HL-60 (cell line): Measurements from ENCODE around the gene LARP6.

ENCODE experiments used
- DNase-seq, 2 experiments: peaks; one replicate each; pipeline ENCODE4 v3.0.0-alpha.2; 2010 to 2020; ENCODE audit warnings: low read depth in 1 of 2, low spot score in 1 of 2
- H3K27ac ChIP-seq: fragments of 250-450 bp; sonication (Bioruptor Pico); replicated peaks from 2 replicates; pipeline ENCODE4 v1.5.1; 2020; ENCODE audit warnings: mild to moderate bottlenecking, moderate library complexity
- H3K27me3 ChIP-seq: fragments of 250-450 bp; sonication (Bioruptor Pico); 2 replicates; pipeline ENCODE4 v1.5.1; 2021; ENCODE audit warnings: mild to moderate bottlenecking, moderate library complexity; ENCODE audit not compliant: insufficient read depth, poor library complexity, severe bottlenecking
- H3K4me3 ChIP-seq: replicated peaks from 2 replicates; pipeline ENCODE4 v1.5.1; 2011; ENCODE audit warnings: mild to moderate bottlenecking, control low read depth, low read length; ENCODE audit not compliant: insufficient read depth
- GABPA ChIP-seq: IDR thresholded peaks from 2 replicates; pipeline ENCODE4 v1.6.1; 2012; ENCODE audit warnings: low read depth
- POLR2AphosphoS5 ChIP-seq: IDR thresholded peaks from 2 replicates; pipeline ENCODE4 v1.6.1; 2012; ENCODE audit warnings: low read depth
- REST ChIP-seq: IDR thresholded peaks from 2 replicates; pipeline ENCODE4 v1.6.1; 2012; ENCODE audit warnings: low read depth; ENCODE audit not compliant: insufficient replicate concordance
- SPI1 ChIP-seq: IDR thresholded peaks from 2 replicates; pipeline ENCODE4 v1.6.1; 2012; ENCODE audit warnings: low read depth, mild to moderate bottlenecking, borderline replicate concordance
- TF ChIP-seq, protein P1 (sequence below): IDR thresholded peaks from one replicate; pipeline ENCODE4 v1.5.1; 2011; ENCODE audit warnings: low read length, control low read depth, inconsistent platforms; ENCODE audit not compliant: insufficient read depth

LARP6 gene

DNA sequence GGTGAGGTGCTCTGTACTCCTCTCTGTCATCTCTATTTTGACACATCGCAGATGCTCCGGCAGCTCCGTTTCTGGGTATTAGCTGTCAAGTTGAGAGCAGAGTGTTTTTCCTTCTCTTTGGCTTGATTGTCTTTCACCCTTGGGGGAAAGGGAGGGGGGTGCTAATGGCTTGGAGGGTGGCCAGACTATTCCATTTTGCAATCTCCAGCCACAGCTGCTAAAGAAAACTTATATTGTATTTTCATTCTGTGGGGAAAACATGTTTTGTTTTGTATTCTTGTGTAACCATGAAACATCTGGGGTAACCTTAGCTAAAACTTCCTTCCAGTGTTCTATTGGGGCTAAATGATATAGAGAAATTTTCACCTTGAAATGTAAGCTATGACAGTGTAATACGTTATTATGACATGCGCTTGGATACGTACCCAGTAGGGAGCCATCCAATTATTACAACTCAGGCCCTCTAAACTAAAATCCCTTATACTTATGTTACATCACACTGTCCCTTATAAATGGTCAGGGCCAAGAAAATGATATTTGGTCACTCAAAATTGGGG is 14.0 kb upstream of the LARP6 start:
- Histone ChIP-seq H3K27me3 (no peaks in the 10 kb centered on the region), H3K4me3 (no peak overlapping the region), H3K27ac (no peak overlapping the region)
- TF ChIP-seq SPI1 (no peak), GABPA (no peak), REST (no peak), POLR2AphosphoS5 (no peak)
- TF ChIP-seq, protein P1, sequence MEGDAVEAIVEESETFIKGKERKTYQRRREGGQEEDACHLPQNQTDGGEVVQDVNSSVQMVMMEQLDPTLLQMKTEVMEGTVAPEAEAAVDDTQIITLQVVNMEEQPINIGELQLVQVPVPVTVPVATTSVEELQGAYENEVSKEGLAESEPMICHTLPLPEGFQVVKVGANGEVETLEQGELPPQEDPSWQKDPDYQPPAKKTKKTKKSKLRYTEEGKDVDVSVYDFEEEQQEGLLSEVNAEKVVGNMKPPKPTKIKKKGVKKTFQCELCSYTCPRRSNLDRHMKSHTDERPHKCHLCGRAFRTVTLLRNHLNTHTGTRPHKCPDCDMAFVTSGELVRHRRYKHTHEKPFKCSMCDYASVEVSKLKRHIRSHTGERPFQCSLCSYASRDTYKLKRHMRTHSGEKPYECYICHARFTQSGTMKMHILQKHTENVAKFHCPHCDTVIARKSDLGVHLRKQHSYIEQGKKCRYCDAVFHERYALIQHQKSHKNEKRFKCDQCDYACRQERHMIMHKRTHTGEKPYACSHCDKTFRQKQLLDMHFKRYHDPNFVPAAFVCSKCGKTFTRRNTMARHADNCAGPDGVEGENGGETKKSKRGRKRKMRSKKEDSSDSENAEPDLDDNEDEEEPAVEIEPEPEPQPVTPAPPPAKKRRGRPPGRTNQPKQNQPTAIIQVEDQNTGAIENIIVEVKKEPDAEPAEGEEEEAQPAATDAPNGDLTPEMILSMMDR: no peak
- DNase-seq: no peak

DNA sequence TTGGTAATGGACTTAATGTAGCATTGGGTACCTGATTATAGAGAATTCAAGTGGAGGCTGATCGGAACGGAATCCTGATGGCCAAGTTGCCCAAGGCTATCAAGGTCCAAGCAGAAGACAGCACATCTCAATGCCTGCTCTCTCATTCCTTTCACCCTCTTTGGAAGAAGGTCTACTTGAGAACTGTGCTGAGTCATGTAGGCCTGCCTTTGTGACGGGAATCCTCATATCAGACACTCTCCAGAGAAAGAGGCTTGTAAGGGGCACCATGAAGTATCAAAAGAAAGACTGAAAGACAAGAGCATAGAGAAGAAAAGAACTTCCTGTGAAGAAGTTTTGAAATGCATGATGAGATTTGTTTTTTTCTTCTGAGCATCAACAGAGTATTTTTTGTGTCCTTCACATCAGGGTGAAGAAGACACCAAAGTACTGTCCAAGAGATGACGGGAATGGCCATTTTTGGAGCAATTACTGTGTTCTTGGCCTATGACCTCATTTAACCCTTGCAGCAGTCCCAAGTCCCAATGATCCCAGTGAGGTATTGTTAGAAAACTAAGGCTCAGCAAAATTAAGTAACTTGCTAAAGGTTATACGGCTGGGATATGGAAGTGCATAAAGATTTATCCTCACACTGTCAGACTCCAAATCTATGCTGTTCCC is 13.2 kb upstream of the LARP6 start:
- Histone ChIP-seq H3K27me3 (no peaks in the 10 kb centered on the region), H3K27ac (no peak overlapping the region), H3K4me3 (no peak overlapping the region)
- no peak for TF ChIP-seq REST
- TF ChIP-seq GABPA: no peak
- no peak for TF ChIP-seq POLR2AphosphoS5
- no peak for TF ChIP-seq SPI1
- TF ChIP-seq, protein P1: no peak
- DNase-seq: no peak

DNA sequence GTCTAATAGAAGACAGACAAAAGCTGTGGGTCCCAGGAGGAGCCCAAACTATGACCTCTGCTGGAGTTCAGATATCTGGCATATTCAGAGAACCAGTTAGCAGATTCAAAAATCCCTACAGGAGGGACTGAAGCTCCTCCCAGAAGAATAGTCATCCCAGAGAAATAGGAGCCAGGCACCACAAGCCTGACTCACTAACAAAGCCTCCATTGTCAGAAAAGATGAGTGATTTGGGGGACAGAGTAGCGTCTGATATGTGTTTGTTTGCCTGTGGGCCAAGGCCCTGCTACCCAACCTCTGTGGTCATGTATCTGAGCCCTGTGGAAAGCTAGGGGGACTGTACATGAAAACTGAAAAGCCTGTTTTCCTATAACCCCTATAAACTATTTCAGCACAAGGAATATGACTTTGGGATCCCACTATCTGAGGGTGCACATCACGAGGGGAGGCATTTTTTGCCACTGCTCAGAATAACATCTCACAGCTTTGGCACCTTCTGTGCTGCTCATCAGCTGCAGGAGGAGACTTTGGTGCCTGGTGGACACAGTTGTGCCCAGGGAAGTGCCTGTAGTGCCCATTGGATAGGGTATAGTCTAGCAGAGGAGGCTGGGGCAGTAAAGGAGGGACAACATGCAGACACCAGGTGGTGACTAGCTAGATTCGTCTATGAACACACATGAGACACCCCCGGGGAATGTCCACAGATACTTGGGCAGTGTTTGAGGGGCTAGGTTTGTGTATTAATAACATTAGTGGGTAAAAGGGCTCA is 9.7 kb upstream of the LARP6 start:
- no peaks in the 10 kb centered on the region for H3K27me3 ChIP-seq
- no peak overlapping the region for H3K4me3 ChIP-seq
- TF ChIP-seq POLR2AphosphoS5: no peak
- TF ChIP-seq, protein P1: no peak
- no peak for TF ChIP-seq REST
- no peak for TF ChIP-seq GABPA
- TF ChIP-seq SPI1: no peak
- no peak for DNase-seq
- no peak overlapping the region for H3K27ac ChIP-seq
